NT2/D1 (cell line): ENCODE results near the gene AOPEP.

ENCODE experiments used
- SUZ12 ChIP-seq: IDR thresholded peaks from 2 replicates; pipeline ENCODE4 v1.6.1; 2011; ENCODE audit not compliant: insufficient read length, insufficient read depth; ENCODE audit errors: extremely low read depth
- YY1 ChIP-seq: IDR thresholded peaks from 2 replicates; pipeline ENCODE4 v1.6.1; 2011; ENCODE audit not compliant: insufficient read length, insufficient read depth
- ZNF274 ChIP-seq: IDR thresholded peaks from 2 replicates; pipeline ENCODE4 v1.6.1; 2011; ENCODE audit warnings: mild to moderate bottlenecking, low read depth, low read length

DNA sequence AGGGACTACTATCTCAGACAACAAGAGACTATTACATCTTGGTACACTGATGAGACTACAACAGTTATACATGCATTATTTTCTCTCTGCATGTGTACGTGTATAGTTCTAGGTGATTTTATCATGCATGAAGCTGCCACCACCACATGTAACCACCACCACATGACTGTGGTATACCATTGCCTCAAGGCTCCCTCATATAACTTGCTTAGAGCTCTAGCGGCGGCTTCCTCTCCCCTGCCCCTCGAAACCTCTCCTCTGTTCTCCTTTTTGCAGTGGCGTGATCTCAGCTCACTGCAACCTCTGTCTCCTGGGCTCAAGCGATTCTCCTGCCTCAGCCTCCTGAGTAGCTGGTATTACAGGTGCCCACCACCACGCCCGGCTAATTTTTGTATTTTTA, 162.3 kb downstream of the AOPEP start:
- TF ChIP-seq YY1 (no peak), SUZ12 (no peak), ZNF274 (no peak)
